ENCODE measurements around the gene ASIC3. TPM values are rescaled to one million over a fixed set of nuclear protein-coding genes. Genes with fewer than 3 reads are reported as not detected.

ASIC3 gene
- total and polyA plus RNA-seq, 2 of the 8 experiments (the other 6 are each of a cell fraction or from before 2014, with no cell fraction given), result 1.6 to 1.9 TPM

DNA sequence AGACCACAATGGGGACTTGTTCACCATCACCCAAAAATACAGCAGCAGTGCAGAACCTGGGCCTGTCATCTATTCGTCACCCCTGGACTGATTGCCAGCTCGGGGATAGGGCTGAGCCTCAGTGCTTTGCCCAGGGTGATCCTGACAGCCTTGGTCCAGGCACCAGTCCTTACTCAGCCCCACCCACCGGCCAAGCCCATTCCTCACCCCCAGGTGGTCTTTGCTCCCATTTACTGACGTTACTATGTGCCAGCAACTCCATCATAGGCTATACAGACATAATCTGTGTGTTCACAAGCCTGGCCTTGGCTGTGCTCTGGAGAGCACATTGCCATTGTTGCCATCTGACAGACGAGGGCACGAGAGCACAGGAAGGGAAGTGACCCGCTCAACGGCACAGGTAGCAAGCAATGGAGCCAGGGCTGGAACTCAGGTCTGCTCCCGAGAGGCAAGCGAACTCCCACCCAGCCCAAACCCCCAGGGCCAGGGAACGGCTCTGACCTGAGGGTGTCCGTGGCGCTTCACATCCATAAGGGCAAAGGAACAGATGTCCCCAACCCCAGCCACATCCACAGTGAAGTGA lies 30.9 kb upstream of the ASIC3 start:
- H4K5ac ChIP-seq (ENCODE audit: insufficient read length, low read depth, low read length), result no peak overlapping the region
- no peak overlapping the region for H3K14ac ChIP-seq (ENCODE audit: insufficient read length)
- DNase-seq (ENCODE audit: low read depth in 1 of 2, low spot score in 2 of 2), result no peak
- peak overlapping the region; percentile 12; the same call in 1 of the 2 replicates for H2BK12ac ChIP-seq (ENCODE audit: low read depth, low read length)
- H3K23me2 ChIP-seq (ENCODE audit: low read depth, low read length), result peaks cover 7% of the 10 kb centered on the region; the same call in 1 of the 2 replicates
- no peak overlapping the region for H4K91ac ChIP-seq (replicated peaks; ENCODE audit: insufficient read length, low read length)
- no peak overlapping the region for H3K27ac ChIP-seq (ENCODE audit: low read depth, low read length)
- ChIA-PET CTCF (ENCODE audit: partially characterized antibody) (interaction anchor here (0.6 to 8.0 kb wide), 36 partner anchors 8 to 1218 kb away, joined by 3 to 116 read pairs (median 6); partner anchors contain the start of genes ABCB8, ABCF2, AGAP3 and ASIC3), POLR2A (ENCODE audit: partially characterized antibody) (interaction anchor here (1.2 to 3.2 kb wide), 5 partner anchors 8 to 113 kb away, joined by 3 to 18 read pairs (median 4); partner anchors contain the start of gene ABCB8)
- H4K20me1 ChIP-seq (replicated peaks in 1 of 2; ENCODE audit: control insufficient read depth in 1 of 2, insufficient read depth in 2 of 2, low read length in 2 of 2), result no peaks in the 10 kb centered on the region
- H4K8ac ChIP-seq (ENCODE audit: extremely low read depth, insufficient read depth, low read length), result peak overlapping the region; percentile 89; the same call in 1 of the 2 replicates
- no peaks in the 10 kb centered on the region; the same call in 1 of the 2 replicates for H3K79me1 ChIP-seq (ENCODE audit: low read depth, low read length)
- H2BK20ac ChIP-seq (ENCODE audit: low read length), result no peak overlapping the region
- peaks cover 8 to 46% (median 39%) of the 10 kb centered on the region in 4 experiments for H3K27me3 ChIP-seq (replicated peaks in 1 of 4; ENCODE audit: control insufficient read depth in 3 of 4, extremely low read depth in 1 of 4, insufficient read depth in 3 of 4, low read length in 3 of 4)
- peak overlapping the region; percentile 17 for H3K56ac ChIP-seq (replicated peaks; ENCODE audit: insufficient read length, low read depth, low read length)
- no peak overlapping the region for H3K4ac ChIP-seq (replicated peaks; ENCODE audit: insufficient read length, low read depth, low read length)
- H3K9ac ChIP-seq (replicated peaks in 1 of 4; ENCODE audit: extremely low read depth in 1 of 4, low read depth in 3 of 4, low read length in 3 of 4), result no peak overlapping the region; a peak in 1 of 7 replicates
- H3K4me3 ChIP-seq (ENCODE audit: extremely low read depth in 1 of 4, insufficient read depth in 2 of 4, low read depth in 3 of 4, low read length in 4 of 4), result peak overlapping the region in 1 of 4 experiments; percentile 50; a peak in 3 of 8 replicates
- H3K79me2 ChIP-seq (ENCODE audit: control insufficient read depth in 1 of 2, insufficient read depth in 2 of 2, low read length in 2 of 2), result no peaks in the 10 kb centered on the region
- no peak overlapping the region for H3K18ac ChIP-seq (ENCODE audit: extremely low read depth, low read length)
- WGBS, 2 experiments (ENCODE audit: extremely low coverage in 1 of 2, insufficient coverage in 1 of 2, insufficient read length in 1 of 2, insufficient replicate concordance in 2 of 2, low coverage in 1 of 2, low lambda C conversion rate in 2 of 2, missing lambda C conversion rate in 1 of 2), result 77% methylated on average over 13 of the region's 13 CpGs; no CpG with 5 or more reads in 1 of the 2 experiments
- H3K4me1 ChIP-seq (replicated peaks in 1 of 4; ENCODE audit: control insufficient read depth in 3 of 4, insufficient read depth in 4 of 4, low read length in 3 of 4), result peaks cover 0 to 30% (median 19%) of the 10 kb centered on the region in 4 experiments; a peak in 5 of 7 replicates
- peak overlapping the region; percentile 12 for H2BK120ac ChIP-seq (replicated peaks; ENCODE audit: low read depth, low read length)
- no peak overlapping the region for H2AFZ ChIP-seq (ENCODE audit: low read length)
- H2BK15ac ChIP-seq (ENCODE audit: low read length), result peak overlapping the region; percentile 88; the same call in 1 of the 2 replicates
- H2AK5ac ChIP-seq (ENCODE audit: low read depth, low read length), result no peak overlapping the region
- no peak overlapping the region for H2BK5ac ChIP-seq (ENCODE audit: low read depth, low read length)
- no peak overlapping the region for H3K23ac ChIP-seq (ENCODE audit: insufficient read length)
- H3K36me3 ChIP-seq (ENCODE audit: control insufficient read depth in 2 of 4, insufficient read depth in 4 of 4, low read length in 3 of 4), result no peaks in the 10 kb centered on the region
- peak overlapping the region; percentile 36 to 75 for H3K4me2 ChIP-seq (ENCODE audit: insufficient read depth in 1 of 2, low read depth in 2 of 2, low read length in 2 of 2)
- no peaks in the 10 kb centered on the region for H3K9me3 ChIP-seq (ENCODE audit: insufficient read depth in 2 of 2, low read depth in 1 of 2, low read length in 1 of 2)
- no peak for FAIRE-seq
- TF ChIP-seq NRF1 (IDR thresholded peaks at IDR 0.05; ENCODE audit: low read depth, low read length), result no peak
- TF ChIP-seq EP300 (IDR thresholded peaks at IDR 0.05; ENCODE audit: borderline replicate concordance in 1 of 2, low read depth in 2 of 2, low read length in 2 of 2), result no peak
- no peak for TF ChIP-seq HDAC2 (IDR thresholded peaks at IDR 0.05; ENCODE audit: borderline replicate concordance in 1 of 2, low read depth in 2 of 2, low read length in 2 of 2)
- no peak for TF ChIP-seq CBX8 (IDR thresholded peaks at IDR 0.05; ENCODE audit: borderline replicate concordance, low read depth, low read length)
- no peak for TF ChIP-seq BCL11A (IDR thresholded peaks at IDR 0.05; ENCODE audit: low read depth in 2 of 2, low read length in 2 of 2)
- TF ChIP-seq MAX (IDR thresholded peaks at IDR 0.05), result no peak
- TF ChIP-seq SP2 (IDR thresholded peaks at IDR 0.05; ENCODE audit: low read length), result no peak
- TF ChIP-seq, protein P1, sequence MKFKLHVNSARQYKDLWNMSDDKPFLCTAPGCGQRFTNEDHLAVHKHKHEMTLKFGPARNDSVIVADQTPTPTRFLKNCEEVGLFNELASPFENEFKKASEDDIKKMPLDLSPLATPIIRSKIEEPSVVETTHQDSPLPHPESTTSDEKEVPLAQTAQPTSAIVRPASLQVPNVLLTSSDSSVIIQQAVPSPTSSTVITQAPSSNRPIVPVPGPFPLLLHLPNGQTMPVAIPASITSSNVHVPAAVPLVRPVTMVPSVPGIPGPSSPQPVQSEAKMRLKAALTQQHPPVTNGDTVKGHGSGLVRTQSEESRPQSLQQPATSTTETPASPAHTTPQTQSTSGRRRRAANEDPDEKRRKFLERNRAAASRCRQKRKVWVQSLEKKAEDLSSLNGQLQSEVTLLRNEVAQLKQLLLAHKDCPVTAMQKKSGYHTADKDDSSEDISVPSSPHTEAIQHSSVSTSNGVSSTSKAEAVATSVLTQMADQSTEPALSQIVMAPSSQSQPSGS (IDR thresholded peaks at IDR 0.05; ENCODE audit: low read length), result no peak
- TF ChIP-seq YY1 (IDR thresholded peaks at IDR 0.05; ENCODE audit: low read depth, low read length), result no peak
- TF ChIP-seq JUND (IDR thresholded peaks at IDR 0.05; ENCODE audit: low read length), result no peak
